GM18867 (cell line): ENCODE measurements around the gene MEST.
"Not testable (repeated sequence)": the region's sequence is repeated elsewhere in the genome, so short reads cannot be mapped to it uniquely, and the experiment has no call there.

Source experiments
- ATAC-seq: cut with Tn5 transposase; IDR thresholded peaks from one replicate; pipeline ENCODE4 v1.9.1; 2021; ENCODE audit warnings: mild to moderate bottlenecking, moderate library complexity; ENCODE audit not compliant: unreplicated experiment

The MEST gene, protein sequence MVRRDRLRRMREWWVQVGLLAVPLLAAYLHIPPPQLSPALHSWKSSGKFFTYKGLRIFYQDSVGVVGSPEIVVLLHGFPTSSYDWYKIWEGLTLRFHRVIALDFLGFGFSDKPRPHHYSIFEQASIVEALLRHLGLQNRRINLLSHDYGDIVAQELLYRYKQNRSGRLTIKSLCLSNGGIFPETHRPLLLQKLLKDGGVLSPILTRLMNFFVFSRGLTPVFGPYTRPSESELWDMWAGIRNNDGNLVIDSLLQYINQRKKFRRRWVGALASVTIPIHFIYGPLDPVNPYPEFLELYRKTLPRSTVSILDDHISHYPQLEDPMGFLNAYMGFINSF

DNA sequence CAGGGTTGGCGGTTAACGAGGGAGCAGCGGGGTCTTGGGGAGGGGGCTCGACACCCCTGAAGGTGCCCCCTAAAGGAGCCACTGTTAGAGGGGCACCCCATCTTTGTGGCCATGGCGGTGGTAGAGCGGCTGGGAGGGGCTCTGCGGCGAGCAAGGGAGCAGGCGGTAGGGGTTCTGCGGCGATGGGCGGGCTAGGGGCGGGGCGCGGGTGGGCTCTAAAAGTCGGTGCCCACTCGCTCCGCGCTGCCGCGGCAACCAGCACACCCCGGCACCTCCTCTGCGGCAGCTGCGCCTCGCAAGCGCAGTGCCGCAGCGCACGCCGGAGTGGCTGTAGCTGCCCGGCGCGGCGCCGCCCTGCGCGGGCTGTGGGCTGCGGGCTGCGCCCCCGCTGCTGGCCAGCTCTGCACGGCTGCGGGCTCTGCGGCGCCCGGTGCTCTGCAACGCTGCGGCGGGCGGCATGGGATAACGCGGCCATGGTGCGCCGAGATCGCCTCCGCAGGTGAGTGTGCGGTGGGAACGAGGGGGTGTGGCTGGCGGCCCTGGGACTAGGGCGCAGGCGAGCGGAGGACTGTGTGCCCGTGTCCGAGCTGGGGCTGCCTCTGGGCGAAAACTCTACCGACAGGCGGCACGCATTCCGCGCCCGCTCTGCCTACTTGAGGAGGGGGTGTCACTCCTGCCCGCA, at the start of gene MEST:
Gene MEST, plus strand, starts transcription at position 245 of the 682 bp plus-strand sequence. Its CDS starts 229 bp downstream, at position 474.
- no peak for ATAC-seq

DNA sequence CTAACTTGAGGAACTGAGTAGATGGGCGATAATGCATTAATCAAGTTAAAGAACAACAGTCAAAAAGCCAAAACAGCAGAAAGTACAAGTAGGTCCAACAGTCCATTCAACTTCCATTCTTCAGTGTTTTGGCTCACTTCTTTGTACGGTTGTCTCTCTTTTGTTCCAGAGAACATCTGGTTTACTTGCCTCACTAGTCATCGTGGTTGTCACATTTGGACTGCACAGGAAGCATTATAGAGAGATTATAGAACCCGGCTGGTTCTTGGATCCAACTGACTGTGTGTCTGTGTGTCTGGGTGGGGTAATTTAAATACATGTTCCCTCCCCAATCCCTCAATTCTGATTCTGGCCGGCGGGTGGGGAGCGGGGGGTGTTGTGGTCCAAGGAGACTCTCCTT, 49.3 kb upstream of the MEST start:
- no peak for ATAC-seq

DNA sequence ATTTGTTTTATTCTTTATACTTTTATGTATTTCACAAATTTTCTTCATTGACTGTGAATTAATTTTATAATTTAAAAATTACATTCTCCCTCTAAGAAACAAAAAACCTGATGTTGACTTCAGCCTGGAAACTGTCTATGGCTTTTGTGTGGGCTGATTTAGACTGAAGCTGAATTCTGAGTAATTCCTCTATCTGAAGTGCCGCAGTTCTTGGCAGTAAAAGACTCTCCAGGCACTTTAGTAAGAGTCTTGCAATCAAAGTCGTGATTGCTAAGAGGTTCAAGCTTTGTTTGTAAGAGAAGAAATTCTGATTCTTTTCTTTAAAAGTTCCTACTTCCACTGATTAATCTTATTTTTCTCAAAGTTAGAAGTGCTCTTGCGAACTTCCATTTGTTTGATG, 47.7 kb upstream of the MEST start:
- no peak for ATAC-seq

DNA sequence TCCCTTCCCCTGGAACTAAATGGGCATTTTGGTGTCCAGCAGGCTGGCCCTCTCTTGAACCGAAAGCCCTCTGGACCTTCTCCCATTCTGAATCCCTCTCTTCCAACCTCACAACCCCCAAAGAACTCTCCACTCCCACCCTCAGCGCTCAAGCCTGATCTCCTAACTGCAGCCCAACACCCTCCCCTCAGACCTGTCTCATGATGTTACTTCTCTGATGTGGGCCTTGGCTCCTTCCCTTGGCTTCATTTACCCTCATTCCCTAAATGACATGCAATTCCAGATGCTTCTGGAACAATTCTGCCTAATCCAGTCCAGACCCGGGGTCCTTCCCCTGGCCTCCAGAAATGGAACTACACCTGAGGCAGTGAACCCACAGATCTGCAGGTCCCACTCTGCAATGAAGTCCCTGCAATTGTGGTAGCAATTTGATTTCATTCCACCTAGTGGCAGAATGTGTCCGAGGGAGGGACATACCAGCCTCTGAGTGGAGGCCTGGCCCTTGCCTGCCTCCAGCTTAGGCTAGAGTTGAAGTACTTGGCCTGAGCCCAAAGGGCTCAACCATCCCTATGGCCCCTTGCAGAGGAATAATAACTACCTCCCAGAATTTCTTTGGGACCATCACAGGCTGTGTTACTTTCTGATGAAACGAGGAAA, 47.0 kb upstream of the MEST start:
- no peak for ATAC-seq

DNA sequence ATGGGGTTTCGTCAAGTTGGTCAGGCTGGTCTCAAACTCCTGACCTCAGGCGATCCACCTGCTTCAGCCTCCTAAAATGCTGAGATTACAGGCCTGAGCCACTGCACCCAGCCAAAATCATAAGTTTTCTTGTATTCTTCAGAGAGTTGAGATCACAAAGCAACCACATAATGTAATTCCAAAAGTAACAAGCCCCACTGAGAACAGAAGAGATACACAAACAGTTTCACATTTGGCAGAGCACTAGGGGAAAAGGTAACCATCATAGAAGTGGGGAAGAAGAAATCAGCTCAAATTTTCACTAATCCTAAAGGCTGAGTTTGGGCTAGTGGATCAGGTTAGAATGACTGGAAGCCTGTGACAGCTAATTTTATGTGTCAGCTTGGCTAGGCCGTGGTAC, 45.6 kb upstream of the MEST start:
- ATAC-seq = no peak

DNA sequence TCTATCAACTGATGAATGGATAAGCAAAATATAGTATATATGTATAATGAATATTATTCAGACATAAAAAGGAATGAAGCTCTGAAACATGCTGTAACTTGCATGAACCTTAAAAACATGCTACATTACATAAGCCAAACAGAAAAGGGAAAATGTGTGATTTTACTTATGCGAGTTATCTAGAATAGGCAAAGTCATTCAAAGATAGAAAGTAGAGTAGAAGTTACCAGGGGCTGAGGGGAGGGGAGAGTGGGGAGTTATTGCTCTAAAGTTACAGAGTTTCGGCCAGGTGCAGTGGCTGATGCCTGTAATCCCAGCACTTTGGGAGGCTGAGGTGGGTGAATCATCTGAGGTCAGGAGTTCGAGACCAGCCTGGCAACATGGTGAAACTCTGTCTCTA, 40.5 kb upstream of the MEST start:
- ATAC-seq = not testable (repeated sequence)

DNA sequence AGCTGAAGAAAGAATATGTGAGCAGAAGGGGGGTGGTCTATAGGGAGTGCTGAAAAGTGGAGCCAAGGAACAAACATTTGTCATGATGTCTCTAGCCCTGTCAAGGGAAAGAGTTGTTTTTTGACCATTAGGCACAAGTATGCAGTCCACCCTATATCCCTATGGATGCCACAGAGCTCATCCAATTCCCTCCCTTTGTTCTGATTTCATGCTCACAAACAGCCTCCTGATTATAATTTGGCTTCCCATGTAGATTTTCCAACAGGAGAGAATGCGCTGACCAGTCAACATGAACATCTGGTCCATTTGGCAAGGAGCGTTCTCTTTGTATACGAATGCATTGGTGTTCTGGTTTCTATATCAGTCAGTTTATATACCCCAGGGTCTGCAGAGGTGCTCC, 38.9 kb upstream of the MEST start:
- no peak for ATAC-seq

DNA sequence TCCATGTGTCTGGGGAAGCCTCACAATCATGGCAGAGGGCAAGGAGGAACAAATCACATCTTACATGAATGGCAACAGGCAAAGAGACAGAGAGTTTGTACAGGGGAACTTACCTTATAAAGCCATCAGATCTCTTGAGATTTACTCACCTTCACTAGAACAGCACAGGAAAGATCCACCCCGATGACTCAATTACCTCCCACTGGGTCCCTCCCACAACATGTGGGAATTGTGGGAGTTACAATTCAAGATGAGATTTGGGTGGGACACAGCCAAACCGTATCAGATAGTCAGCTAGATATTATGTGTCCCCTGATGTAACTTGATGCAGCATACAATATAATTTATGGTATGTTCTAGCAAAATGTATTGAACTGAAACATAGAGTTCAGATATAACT, 36.9 kb upstream of the MEST start:
- no peak for ATAC-seq

DNA sequence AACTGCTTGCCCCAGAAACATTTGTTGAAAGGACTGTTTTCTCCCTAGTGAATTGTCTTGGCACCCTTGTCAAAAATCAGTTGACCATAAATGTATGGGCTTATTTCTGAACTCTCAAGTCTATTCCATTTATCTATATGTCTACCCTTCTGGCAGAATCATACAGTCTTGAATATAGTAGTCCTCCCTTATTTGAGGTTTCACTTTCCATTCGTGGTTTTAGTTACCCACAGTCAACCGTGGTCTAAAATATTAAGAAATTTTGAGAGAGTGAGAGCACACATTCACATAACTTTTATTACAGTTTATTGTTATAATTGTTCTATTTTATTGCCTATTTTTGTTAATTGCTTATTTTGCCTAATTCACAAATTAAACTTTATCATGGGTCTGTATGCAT, 33.6 kb upstream of the MEST start:
- no peak for ATAC-seq

DNA sequence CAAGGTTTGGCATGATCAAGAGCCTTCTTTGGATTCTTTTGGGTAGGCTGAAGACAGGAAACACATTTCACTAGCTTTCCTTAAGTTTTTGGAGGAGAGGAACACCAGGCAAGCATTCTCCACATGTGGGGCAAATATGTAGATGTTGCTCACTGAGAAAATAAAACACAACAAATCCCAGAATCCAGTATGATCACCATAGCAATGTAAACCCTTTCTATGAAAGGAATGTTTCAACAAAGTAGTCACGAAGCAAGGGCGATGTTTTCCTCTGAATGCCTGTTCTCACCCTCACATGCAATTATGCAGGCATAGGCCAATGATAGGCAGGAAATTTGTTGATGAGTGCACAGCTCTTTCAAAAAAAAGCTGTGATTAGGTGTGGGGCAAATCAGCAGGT, 30.6 kb upstream of the MEST start:
- ATAC-seq = no peak

DNA sequence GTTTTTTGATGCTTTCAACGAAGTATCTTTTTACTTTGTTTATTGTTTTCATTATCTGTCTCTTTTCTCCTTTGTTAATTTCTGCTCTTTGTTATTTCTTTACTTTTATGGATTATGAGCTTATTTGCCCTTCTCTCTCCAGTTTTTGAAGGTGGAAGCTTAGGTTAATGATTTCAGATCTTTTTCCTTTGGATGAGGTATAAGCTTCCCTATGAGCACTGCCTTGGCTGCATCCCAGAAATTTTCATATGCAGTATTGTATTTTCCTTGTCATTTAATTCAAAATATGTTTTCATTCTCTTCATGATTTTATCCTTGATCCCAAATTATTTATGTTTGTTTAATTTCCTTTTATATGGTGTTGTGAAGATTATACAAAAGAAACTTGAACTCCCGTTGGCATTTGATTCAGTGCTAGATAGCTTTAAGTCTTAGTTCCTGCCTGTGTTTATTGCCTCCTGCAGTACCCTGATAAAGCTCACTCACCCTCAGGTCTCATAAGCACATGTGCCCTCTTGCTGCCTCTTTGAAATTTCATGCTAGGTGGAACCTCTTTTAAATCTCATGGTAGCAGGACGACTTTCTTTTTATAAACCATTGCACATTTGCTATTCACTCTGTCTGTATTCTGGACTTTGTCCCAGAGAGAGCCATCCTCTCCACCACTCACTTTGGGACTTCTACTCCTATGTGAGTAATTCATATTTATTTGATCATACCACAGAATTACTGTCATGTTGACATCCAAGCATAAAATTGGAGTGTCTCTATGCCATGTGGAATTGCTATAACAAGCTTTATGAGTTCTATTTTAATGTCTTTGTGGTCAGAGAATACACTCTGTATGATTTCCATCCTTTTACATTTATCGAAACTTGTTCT, 28.1 kb upstream of the MEST start:
- ATAC-seq = no peak

DNA sequence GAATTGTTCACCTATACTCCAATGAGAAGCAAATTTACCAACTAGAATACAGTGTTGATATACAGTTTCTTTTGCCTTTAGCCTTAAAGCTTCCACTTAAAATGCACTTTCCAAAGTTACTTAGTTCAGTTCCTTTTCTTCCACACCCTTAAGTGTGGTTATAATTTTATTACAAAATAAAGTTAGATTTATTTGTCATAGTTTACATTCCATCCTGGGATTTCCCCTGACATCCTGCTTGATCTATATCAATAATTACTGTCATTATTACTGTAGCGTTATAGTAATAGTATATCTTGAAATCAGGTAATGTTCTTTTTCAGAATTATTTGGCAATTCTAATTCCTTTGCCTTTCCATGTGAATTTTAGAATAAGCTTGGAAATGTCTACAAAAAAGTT, 23.3 kb upstream of the MEST start:
- no peak for ATAC-seq

DNA sequence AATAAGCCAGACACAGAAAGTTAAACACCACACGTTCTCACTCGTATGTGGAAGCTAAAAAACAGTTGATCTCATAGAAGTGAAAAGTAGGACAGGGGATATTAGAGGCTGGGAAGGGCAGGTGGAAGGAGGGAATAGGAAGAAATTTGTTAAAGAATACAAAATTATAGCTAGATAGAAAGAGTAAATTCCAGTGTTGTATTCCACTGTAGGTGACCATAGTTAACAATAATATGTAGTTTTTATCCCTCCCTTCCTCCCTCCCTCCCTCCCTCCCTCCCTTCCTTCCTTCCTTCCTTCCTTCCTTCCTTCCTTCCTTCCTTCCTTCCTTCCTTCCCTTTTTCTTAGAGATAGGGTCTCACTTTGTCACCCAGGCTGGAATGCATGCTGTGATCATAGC, 19.9 kb upstream of the MEST start:
- no peak for ATAC-seq

DNA sequence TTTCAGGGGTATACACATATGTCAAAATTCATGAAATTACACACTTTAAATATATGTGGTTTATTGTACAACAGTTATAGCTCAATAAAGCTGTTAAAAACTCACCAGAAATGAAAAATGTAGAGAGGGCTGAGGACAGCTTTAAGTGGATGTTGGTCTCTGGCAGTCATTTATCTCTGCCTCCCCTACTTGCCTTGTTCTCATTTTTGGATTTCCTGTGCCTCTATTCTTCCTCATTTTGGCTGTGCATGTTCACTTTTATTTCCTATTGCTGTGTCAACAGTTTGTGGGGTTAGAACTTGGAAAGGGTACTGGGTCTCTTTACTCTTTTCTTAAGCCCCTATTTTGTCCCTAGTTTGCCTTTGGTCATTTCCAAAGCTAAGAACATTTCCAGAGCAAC, 18.6 kb upstream of the MEST start:
- ATAC-seq = no peak

DNA sequence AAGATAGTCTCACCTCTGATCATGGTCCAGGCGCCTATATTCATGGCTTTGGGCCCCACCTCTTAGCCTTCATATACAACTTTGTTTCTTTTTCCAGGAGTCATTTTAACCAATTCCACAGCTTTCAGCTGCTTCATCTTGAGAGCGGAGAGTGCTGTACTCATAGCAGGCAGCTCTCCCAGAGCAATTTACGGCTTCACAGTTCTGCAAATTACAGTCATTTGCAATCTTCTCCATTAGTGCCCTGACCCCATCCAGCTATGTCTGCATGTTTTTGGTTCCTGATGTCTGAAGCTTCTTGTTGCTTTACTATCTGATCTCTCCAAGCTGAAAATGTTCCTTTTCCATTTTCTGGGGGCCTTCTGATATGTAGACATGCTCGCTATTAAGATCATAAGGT, 18.0 kb upstream of the MEST start:
- ATAC-seq = no peak

DNA sequence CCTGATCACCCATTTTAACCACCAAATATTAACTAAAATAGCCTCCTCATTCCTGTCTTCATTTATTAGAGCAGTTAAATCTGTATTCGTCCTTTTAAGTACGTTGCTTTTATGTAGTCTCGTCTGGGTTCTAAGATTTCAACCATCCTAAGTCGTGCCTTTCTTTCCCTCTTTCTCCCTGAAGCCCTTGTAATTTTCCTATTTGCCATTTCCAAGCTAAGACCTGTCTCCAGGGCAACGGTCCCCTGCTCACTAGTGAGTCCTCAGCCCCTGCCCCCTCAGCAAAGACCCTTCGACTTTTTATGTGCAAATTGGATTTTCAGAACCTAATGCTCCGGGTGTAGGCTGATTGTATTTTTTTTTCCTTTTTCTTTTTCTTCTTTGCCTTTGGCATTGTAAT, 16.1 kb upstream of the MEST start:
- no peak for ATAC-seq

DNA sequence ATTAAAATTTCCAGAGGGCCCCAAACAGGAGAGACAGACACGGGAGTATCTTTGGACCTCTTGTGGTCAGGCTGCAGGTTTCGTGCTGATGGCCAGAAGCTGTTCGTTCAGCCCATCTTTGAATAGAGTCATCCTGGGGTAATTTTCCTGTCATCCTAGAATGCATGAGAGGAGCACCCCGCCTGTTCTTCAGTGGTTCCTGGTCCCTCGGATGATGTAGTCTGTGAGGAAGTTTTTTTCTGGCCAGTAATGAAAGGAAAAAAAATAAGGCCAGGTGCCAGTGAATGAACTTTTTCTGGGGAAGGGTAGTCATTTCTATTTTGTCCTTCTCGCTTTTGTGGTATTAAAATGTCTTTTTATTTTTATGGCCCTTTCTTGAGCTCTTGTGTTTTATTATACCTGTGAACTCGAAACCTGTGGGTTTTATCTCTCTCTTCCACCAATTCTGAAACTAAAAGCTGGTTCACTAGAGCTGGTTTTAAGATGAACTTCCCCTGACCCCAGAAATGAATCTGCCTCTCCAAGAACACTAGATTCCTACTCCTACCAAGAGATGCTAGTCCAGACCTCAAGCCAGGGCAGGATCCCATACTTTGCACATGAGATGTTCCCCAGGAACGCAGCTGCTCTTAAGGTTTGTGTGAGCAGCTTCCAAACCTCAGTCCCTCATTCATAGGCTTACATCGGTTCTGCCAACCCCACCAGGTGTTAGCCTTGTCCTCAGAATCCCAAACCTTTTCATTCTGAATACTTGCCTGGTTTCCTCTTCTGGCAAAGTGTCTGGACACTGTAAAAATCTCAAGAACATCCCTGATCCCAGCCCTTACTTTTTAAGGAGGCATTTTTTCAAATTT, 15.4 kb upstream of the MEST start:
- ATAC-seq = peak; percentile 97

DNA sequence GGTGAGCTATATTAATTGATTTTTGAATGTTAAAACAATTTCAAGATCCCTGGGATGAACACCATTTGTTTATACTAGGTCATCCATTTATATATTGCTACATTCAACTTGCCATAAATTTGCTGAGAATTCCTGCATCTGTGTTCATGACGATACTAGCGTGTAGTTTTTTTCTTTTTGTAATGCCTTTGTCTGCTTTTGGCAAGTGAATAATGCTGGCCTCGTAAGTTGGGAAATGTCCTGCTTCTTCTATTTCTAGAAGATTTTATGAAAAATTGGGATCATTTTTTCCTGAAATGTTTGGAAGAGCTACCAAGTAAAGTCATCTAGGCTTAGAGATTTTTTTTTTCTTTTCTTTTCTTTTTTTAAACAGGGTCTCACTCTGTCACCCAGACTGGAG, 12.9 kb upstream of the MEST start:
- no peak for ATAC-seq

DNA sequence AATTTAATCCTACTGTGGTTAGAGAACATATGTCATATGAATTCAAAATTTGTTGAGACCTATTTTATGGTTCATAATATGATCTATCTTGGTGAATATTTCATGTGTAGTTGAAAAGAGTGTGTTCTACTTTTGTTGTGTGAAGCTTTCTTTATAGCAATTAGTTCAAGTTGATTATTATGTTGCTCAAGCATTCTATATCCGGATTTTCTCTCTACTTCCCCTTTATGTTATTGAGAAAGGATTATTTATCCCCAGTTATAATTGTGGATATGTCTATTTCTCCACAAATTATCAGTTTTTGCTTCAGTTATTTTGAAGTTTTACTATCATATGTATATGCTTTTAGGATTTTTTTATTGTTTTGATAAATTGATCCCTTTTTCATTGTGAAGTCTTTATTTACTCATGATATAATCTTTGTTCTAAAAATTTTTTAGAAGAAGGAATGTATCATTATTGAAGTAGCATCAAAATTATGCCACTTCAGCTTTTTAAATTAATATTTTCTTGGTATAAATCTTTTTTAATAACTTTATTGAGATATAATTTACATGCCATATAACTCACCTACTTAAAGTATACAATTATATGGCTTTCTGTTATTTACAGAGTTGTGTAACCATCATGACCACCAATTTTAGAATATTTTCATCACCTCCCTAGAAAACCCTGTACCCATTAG, 12.0 kb upstream of the MEST start:
- no peak for ATAC-seq

DNA sequence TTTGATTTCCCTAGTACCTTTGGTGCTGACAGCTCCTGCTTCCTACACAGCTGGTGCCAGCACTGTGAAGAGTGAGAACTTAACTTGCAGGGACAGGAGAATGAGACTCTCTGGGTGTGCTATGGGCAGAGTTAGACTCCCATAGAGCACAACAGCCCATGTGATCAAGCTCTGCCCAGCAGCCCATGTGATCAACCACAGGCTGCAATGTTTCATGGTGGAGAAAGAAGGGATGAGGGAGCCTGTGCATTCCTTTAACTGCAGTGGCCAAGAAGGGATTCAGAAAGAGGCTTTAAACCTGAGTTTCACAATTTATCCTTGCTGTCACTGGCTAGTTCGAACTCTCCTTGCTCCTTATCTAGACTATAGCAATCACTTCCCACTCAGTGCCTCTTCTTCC, 10.0 kb upstream of the MEST start:
- ATAC-seq = no peak
